Dermis microvascular lymphatic vessel endothelial cell (primary cell): ENCODE measurements around the gene IL1RAP. TPM values are rescaled to one million over a fixed set of nuclear protein-coding genes. Genes with fewer than 3 reads are reported as not detected.

Experiments
- DNase-seq, 2 donors: peaks; one replicate each; pipeline versions ENCODE4 v3.0.0 to v3.0.0-alpha.2; 2010; ENCODE audit warnings: low read depth in 2 of 2
- total RNA-seq: library from RNA; depleted of rRNA; stranded (reverse); fragments of >200 nt; gene quantifications from 2 replicates; pipeline ENCODE4 v1.2.1, GENCODE V29; 2014

The IL1RAP gene
- total RNA-seq, 1 donor from 2014 or later, result 1.9 TPM

GRCh38 chr3:190608850-190609589, 95.1 kb downstream of the IL1RAP start:
- DNase-seq, result no peak

GRCh38 chr3:190614226-190615059, 100.6 kb downstream of the IL1RAP start:
- DNase-seq, result no peak

GRCh38 chr3:190615060-190615384, 101.1 kb downstream of the IL1RAP start:
- DNase-seq, result no peak

- DNase-seq, result no peak
Measured at GRCh38 chr3:190615607-190616006, 101.7 kb downstream of the IL1RAP start.

GRCh38 chr3:190616637-190617036, 102.8 kb downstream of the IL1RAP start:
- no peak for DNase-seq

- DNase-seq, result no peak
Measured at GRCh38 chr3:190617185-190617584, 103.3 kb downstream of the IL1RAP start.

- DNase-seq, result peak; percentile 1 to 15
Measured at GRCh38 chr3:190618330-190619030, 104.6 kb downstream of the IL1RAP start.

- DNase-seq, result no peak
Measured at GRCh38 chr3:190619353-190619752, 105.5 kb downstream of the IL1RAP start.

GRCh38 chr3:190619761-190620160, 105.9 kb downstream of the IL1RAP start:
- no peak for DNase-seq

- DNase-seq, result no peak
Measured at GRCh38 chr3:190620886-190621608, 107.2 kb downstream of the IL1RAP start.

GRCh38 chr3:190621927-190622326, 108.0 kb downstream of the IL1RAP start:
- DNase-seq, result no peak

- no peak for DNase-seq
Measured at GRCh38 chr3:190624282-190624681, 110.4 kb downstream of the IL1RAP start.

- no peak for DNase-seq
Measured at GRCh38 chr3:190626951-190627620, 113.2 kb downstream of the IL1RAP start.

- no peak for DNase-seq
Measured at GRCh38 chr3:190629088-190629487, 115.2 kb downstream of the IL1RAP start.

- no peak for DNase-seq
Measured at GRCh38 chr3:190631295-190631694, 117.4 kb downstream of the IL1RAP start.

- no peak for DNase-seq
Measured at GRCh38 chr3:190641564-190641963, 127.7 kb downstream of the IL1RAP start.

- DNase-seq, result no peak
Measured at GRCh38 chr3:190642016-190642415, 128.1 kb downstream of the IL1RAP start.

- no peak for DNase-seq
Measured at GRCh38 chr3:190644035-190644434, 130.2 kb downstream of the IL1RAP start.

GRCh38 chr3:190644766-190645165, 130.9 kb downstream of the IL1RAP start:
- DNase-seq, result no peak

GRCh38 chr3:190645932-190646460, 132.1 kb downstream of the IL1RAP start:
- no peak for DNase-seq

- no peak for DNase-seq
Measured at GRCh38 chr3:190646996-190647395, 133.1 kb downstream of the IL1RAP start.
